ENCODE measurements around the gene PTPN14.

PTPN14 gene

GRCh38 chr1:214383381-214384372 is 167.7 kb downstream of the PTPN14 start:
- H3F3A ChIP-seq (ENCODE audit: low read depth) = no peaks in the 10 kb centered on the region
- no peaks in the 10 kb centered on the region for H3K27me3 ChIP-seq (ENCODE audit: insufficient read depth, low read length, poor library complexity, severe bottlenecking)
- H3K79me2 ChIP-seq (ENCODE audit: insufficient read depth, low read length) = no peaks in the 10 kb centered on the region
- H4K20me1 ChIP-seq (ENCODE audit: insufficient read depth, low read length, poor library complexity, severe bottlenecking) = no peaks in the 10 kb centered on the region
- H3K9ac ChIP-seq (ENCODE audit: low read depth, low read length, poor library complexity, severe bottlenecking) = no peak overlapping the region
- peaks cover 14% of the 10 kb centered on the region; the same call in 1 of the 2 replicates for H3K36me3 ChIP-seq (ENCODE audit: insufficient read depth, low read length)
- H3K4me2 ChIP-seq (ENCODE audit: low read depth, low read length, poor library complexity, severe bottlenecking) = no peak overlapping the region
- no peaks in the 10 kb centered on the region for H3K4me1 ChIP-seq (ENCODE audit: insufficient read depth, low read length, poor library complexity, severe bottlenecking)
- no peak overlapping the region for H3K4me3 ChIP-seq (ENCODE audit: low read length, poor library complexity, severe bottlenecking)
- TF ChIP-seq EZH2phosphoT487 (IDR thresholded peaks at IDR 0.05; ENCODE audit: borderline replicate concordance) = no peak
- no peak for TF ChIP-seq CTCF (conservative IDR thresholded peaks at IDR 0.05; ENCODE audit: low read length)
- H3K9me2 ChIP-seq (replicated peaks; ENCODE audit: low read depth, low read length) = no peaks in the 10 kb centered on the region
- no peaks in the 10 kb centered on the region for H3K9me3 ChIP-seq (ENCODE audit: insufficient read depth, low read depth, low read length)
- H2AFZ ChIP-seq (ENCODE audit: low read length) = no peak overlapping the region

- Histone ChIP-seq H3K9ac (ENCODE audit: low read depth, low read length, poor library complexity, severe bottlenecking) (no peak overlapping the region), H3K27me3 (ENCODE audit: insufficient read depth, low read length, poor library complexity, severe bottlenecking) (no peaks in the 10 kb centered on the region), H3K4me1 (ENCODE audit: insufficient read depth, low read length, poor library complexity, severe bottlenecking) (no peaks in the 10 kb centered on the region), H2AFZ (ENCODE audit: low read length) (no peak overlapping the region), H3K9me3 (ENCODE audit: insufficient read depth, low read depth, low read length) (no peaks in the 10 kb centered on the region), H3K9me2 (replicated peaks; ENCODE audit: low read depth, low read length) (no peaks in the 10 kb centered on the region), H4K20me1 (ENCODE audit: insufficient read depth, low read length, poor library complexity, severe bottlenecking) (no peaks in the 10 kb centered on the region), H3F3A (ENCODE audit: low read depth) (no peaks in the 10 kb centered on the region), H3K36me3 (ENCODE audit: insufficient read depth, low read length) (peaks cover 14% of the 10 kb centered on the region; the same call in 1 of the 2 replicates), H3K4me2 (ENCODE audit: low read depth, low read length, poor library complexity, severe bottlenecking) (no peak overlapping the region), H3K4me3 (ENCODE audit: low read length, poor library complexity, severe bottlenecking) (no peak overlapping the region), H3K79me2 (ENCODE audit: insufficient read depth, low read length) (no peaks in the 10 kb centered on the region)
- no peak for TF ChIP-seq CTCF (conservative IDR thresholded peaks at IDR 0.05; ENCODE audit: low read length)
- TF ChIP-seq EZH2phosphoT487 (IDR thresholded peaks at IDR 0.05; ENCODE audit: borderline replicate concordance) = no peak
These were observed 170.3 kb downstream of the PTPN14 start for GRCh38 chr1:214380986-214381695.

GRCh38 chr1:214380396-214380795 is 171.0 kb downstream of the PTPN14 start:
- no peaks in the 10 kb centered on the region for H4K20me1 ChIP-seq (ENCODE audit: insufficient read depth, low read length, poor library complexity, severe bottlenecking)
- H3K4me2 ChIP-seq (ENCODE audit: low read depth, low read length, poor library complexity, severe bottlenecking) = no peak overlapping the region
- no peaks in the 10 kb centered on the region for H3F3A ChIP-seq (ENCODE audit: low read depth)
- H3K9me3 ChIP-seq (ENCODE audit: insufficient read depth, low read depth, low read length) = no peaks in the 10 kb centered on the region
- H2AFZ ChIP-seq (ENCODE audit: low read length) = no peak overlapping the region
- no peaks in the 10 kb centered on the region for H3K27me3 ChIP-seq (ENCODE audit: insufficient read depth, low read length, poor library complexity, severe bottlenecking)
- H3K9me2 ChIP-seq (replicated peaks; ENCODE audit: low read depth, low read length) = no peaks in the 10 kb centered on the region
- H3K9ac ChIP-seq (ENCODE audit: low read depth, low read length, poor library complexity, severe bottlenecking) = no peak overlapping the region
- peaks cover 17% of the 10 kb centered on the region; the same call in 1 of the 2 replicates for H3K36me3 ChIP-seq (ENCODE audit: insufficient read depth, low read length)
- H3K4me1 ChIP-seq (ENCODE audit: insufficient read depth, low read length, poor library complexity, severe bottlenecking) = no peaks in the 10 kb centered on the region
- H3K79me2 ChIP-seq (ENCODE audit: insufficient read depth, low read length) = no peaks in the 10 kb centered on the region
- H3K4me3 ChIP-seq (ENCODE audit: low read length, poor library complexity, severe bottlenecking) = no peak overlapping the region
- no peak for TF ChIP-seq EZH2phosphoT487 (IDR thresholded peaks at IDR 0.05; ENCODE audit: borderline replicate concordance)
- no peak for TF ChIP-seq CTCF (conservative IDR thresholded peaks at IDR 0.05; ENCODE audit: low read length)
